ENCODE measurements around the gene ATP5F1A.

Gene ATP5F1A

GRCh38 chr18:46072959-46073358, 25.1 kb downstream of the ATP5F1A start:
- no peak for TF ChIP-seq CTCF (IDR thresholded peaks at IDR 0.05; ENCODE audit: low read depth, low read length)
- DNase-seq (ENCODE audit: extremely low read depth, low read depth) = no peak

- TF ChIP-seq CTCF (IDR thresholded peaks at IDR 0.05; ENCODE audit: low read depth, low read length) = peak; percentile 5
- no peak for DNase-seq (ENCODE audit: extremely low read depth, low read depth)
Measured at GRCh38 chr18:46072376-46072867, 25.7 kb downstream of the ATP5F1A start.

- DNase-seq (ENCODE audit: extremely low read depth, low read depth) = peak; percentile 11
- no peak for TF ChIP-seq CTCF (IDR thresholded peaks at IDR 0.05; ENCODE audit: low read depth, low read length)
Measured at GRCh38 chr18:46071653-46072375, 26.3 kb downstream of the ATP5F1A start, which contains the start of gene PSTPIP2. PSTPIP2 (minus strand) TSS chr18:46072260; CDS start chr18:46072188, 72 bp downstream.

GRCh38 chr18:46070815-46071652, 27.1 kb downstream of the ATP5F1A start:
- no peak for DNase-seq (ENCODE audit: extremely low read depth, low read depth)
- no peak for TF ChIP-seq CTCF (IDR thresholded peaks at IDR 0.05; ENCODE audit: low read depth, low read length)

GRCh38 chr18:46070232-46070631, 27.9 kb downstream of the ATP5F1A start:
- no peak for DNase-seq (ENCODE audit: extremely low read depth, low read depth)
- TF ChIP-seq CTCF (IDR thresholded peaks at IDR 0.05; ENCODE audit: low read depth, low read length) = no peak

- TF ChIP-seq CTCF (IDR thresholded peaks at IDR 0.05; ENCODE audit: low read depth, low read length) = no peak
- DNase-seq (ENCODE audit: extremely low read depth, low read depth) = no peak
Measured at GRCh38 chr18:46069524-46069923, 28.6 kb downstream of the ATP5F1A start.

GRCh38 chr18:46068763-46069162, 29.3 kb downstream of the ATP5F1A start:
- TF ChIP-seq CTCF (IDR thresholded peaks at IDR 0.05; ENCODE audit: low read depth, low read length) = no peak
- no peak for DNase-seq (ENCODE audit: extremely low read depth, low read depth)

Measured in AG09319 (cell line).